Measurements from ENCODE around the gene CUBN.

CUBN gene

GRCh38 chr10:16930540-16930939 is 199.1 kb downstream of the CUBN start:
- no peak overlapping the region for H3K4me3 ChIP-seq
- TF ChIP-seq CTCF (IDR thresholded peaks at IDR 0.05): no peak
- DNase-seq (ENCODE audit: low spot score): no peak
- H3K27ac ChIP-seq: no peak overlapping the region

GRCh38 chr10:16929069-16929468 is 200.5 kb downstream of the CUBN start:
- H3K4me3 ChIP-seq: no peak overlapping the region
- no peak overlapping the region for H3K27ac ChIP-seq
- no peak for TF ChIP-seq CTCF (IDR thresholded peaks at IDR 0.05)
- no peak for DNase-seq (ENCODE audit: low spot score)

GRCh38 chr10:16927546-16927945 is 202.1 kb downstream of the CUBN start:
- Histone ChIP-seq H3K4me3 (no peak overlapping the region), H3K27ac (no peak overlapping the region)
- no peak for DNase-seq (ENCODE audit: low spot score)
- no peak for TF ChIP-seq CTCF (IDR thresholded peaks at IDR 0.05)

- DNase-seq (ENCODE audit: low spot score): no peak
- TF ChIP-seq CTCF (IDR thresholded peaks at IDR 0.05): no peak
- H3K27ac ChIP-seq: no peak overlapping the region
- no peak overlapping the region for H3K4me3 ChIP-seq
These were observed 205.9 kb downstream of the CUBN start for GRCh38 chr10:16923726-16924125.

- DNase-seq (ENCODE audit: low spot score): no peak
- H3K27ac ChIP-seq: no peak overlapping the region
- no peak overlapping the region for H3K4me3 ChIP-seq
- no peak for TF ChIP-seq CTCF (IDR thresholded peaks at IDR 0.05)
These were observed 206.3 kb downstream of the CUBN start for GRCh38 chr10:16923309-16923708.

GRCh38 chr10:16919121-16919982 is 210.3 kb downstream of the CUBN start:
- no peak overlapping the region for H3K4me3 ChIP-seq
- TF ChIP-seq CTCF (IDR thresholded peaks at IDR 0.05): no peak
- DNase-seq (ENCODE audit: low spot score): no peak

GRCh38 chr10:16916496-16916895 is 213.1 kb downstream of the CUBN start:
- Histone ChIP-seq H3K4me3 (no peak overlapping the region), H3K27ac (no peak overlapping the region)
- no peak for TF ChIP-seq CTCF (IDR thresholded peaks at IDR 0.05)
- DNase-seq (ENCODE audit: low spot score): no peak

More at GRCh38 chr10:16919121-16919982, 210.3 kb downstream of the CUBN start:
- H3K27ac ChIP-seq: no peak overlapping the region

Measured in coronary artery (tissue), 2 donors.